Measurements from ENCODE around the gene HCRTR1. TPM values are rescaled to one million over a fixed set of nuclear protein-coding genes. Genes with fewer than 3 reads are reported as not detected.

HCRTR1 gene
- total and polyA plus RNA-seq, 2 donors (not counting 1 experiment from before 2014, with no cell fraction given), result not detected

DNA sequence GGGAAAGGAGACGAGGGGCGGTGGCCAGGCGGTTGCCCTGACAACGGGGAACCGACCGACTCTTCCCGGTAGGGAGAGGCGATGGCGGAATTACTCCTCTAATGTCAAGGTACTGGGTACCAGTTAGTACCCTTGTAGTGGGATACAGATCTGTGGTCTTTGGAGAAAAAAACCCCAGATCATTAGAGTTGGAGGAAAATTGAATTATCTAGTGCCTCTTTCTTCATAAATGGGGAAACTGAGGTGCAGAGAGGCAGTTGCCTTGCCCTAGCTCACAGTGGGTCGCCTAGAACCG is 27.7 kb downstream of the HCRTR1 start:
- peak overlapping the region; percentile 86 for H3K9ac ChIP-seq (ENCODE audit: insufficient read depth, low read length)
- DNase-seq (ENCODE audit: low read depth in 2 of 2), result no peak
- peak overlapping the region; percentile 42 to 92 (median 76) for H3K4me3 ChIP-seq (replicated peaks in 1 of 4; ENCODE audit: control extremely low read depth in 1 of 4, insufficient read depth in 1 of 4, low read depth in 3 of 4, low read length in 4 of 4)
- no peak for TF ChIP-seq EZH2 (IDR thresholded peaks at IDR 0.05; ENCODE audit: low read length, missing control alignments)
- TF ChIP-seq, protein P1, sequence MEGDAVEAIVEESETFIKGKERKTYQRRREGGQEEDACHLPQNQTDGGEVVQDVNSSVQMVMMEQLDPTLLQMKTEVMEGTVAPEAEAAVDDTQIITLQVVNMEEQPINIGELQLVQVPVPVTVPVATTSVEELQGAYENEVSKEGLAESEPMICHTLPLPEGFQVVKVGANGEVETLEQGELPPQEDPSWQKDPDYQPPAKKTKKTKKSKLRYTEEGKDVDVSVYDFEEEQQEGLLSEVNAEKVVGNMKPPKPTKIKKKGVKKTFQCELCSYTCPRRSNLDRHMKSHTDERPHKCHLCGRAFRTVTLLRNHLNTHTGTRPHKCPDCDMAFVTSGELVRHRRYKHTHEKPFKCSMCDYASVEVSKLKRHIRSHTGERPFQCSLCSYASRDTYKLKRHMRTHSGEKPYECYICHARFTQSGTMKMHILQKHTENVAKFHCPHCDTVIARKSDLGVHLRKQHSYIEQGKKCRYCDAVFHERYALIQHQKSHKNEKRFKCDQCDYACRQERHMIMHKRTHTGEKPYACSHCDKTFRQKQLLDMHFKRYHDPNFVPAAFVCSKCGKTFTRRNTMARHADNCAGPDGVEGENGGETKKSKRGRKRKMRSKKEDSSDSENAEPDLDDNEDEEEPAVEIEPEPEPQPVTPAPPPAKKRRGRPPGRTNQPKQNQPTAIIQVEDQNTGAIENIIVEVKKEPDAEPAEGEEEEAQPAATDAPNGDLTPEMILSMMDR (conservative IDR thresholded peaks at IDR 0.05 in 1 of 2, IDR thresholded peaks at IDR 0.05 in 1 of 2; ENCODE audit: low read depth in 1 of 2, low read length in 2 of 2), result no peak
- H3K36me3 ChIP-seq (ENCODE audit: control insufficient read depth, insufficient read depth, low read length), result no peaks in the 10 kb centered on the region
- no peaks in the 10 kb centered on the region for H3K9me3 ChIP-seq (ENCODE audit: control insufficient read depth, insufficient read depth, low read depth, low read length)
- H2AFZ ChIP-seq (ENCODE audit: low read length), result peak overlapping the region; percentile 87
- no peaks in the 10 kb centered on the region for H4K20me1 ChIP-seq (ENCODE audit: control insufficient read depth, extremely low read depth, insufficient read depth, low read length)
- no peaks in the 10 kb centered on the region for H3K27me3 ChIP-seq (ENCODE audit: control insufficient read depth, insufficient read depth, low read length)
- peak overlapping the region; percentile 96 for H3K27ac ChIP-seq (ENCODE audit: insufficient read depth, low read length)
- H3K4me2 ChIP-seq (ENCODE audit: extremely low read depth, insufficient read depth, low read length), result peak overlapping the region; percentile 96
- H3K4me1 ChIP-seq (ENCODE audit: control insufficient read depth, extremely low read depth, insufficient read depth, low read length), result peaks cover 5% of the 10 kb centered on the region
- H3K79me2 ChIP-seq (ENCODE audit: control insufficient read depth, insufficient read depth, low read length), result peaks cover 23% of the 10 kb centered on the region

GRCh38 chr1:31646259-31646960 is 28.9 kb downstream of the HCRTR1 start:
- no peaks in the 10 kb centered on the region for H3K27me3 ChIP-seq (ENCODE audit: control insufficient read depth, insufficient read depth, low read length)
- H4K20me1 ChIP-seq (ENCODE audit: control insufficient read depth, extremely low read depth, insufficient read depth, low read length), result no peaks in the 10 kb centered on the region
- no peak overlapping the region for H2AFZ ChIP-seq (ENCODE audit: low read length)
- H3K4me3 ChIP-seq (replicated peaks in 1 of 4; ENCODE audit: control extremely low read depth in 1 of 4, insufficient read depth in 1 of 4, low read depth in 3 of 4, low read length in 4 of 4), result no peak overlapping the region
- H3K36me3 ChIP-seq (ENCODE audit: control insufficient read depth, insufficient read depth, low read length), result no peaks in the 10 kb centered on the region
- H3K79me2 ChIP-seq (ENCODE audit: control insufficient read depth, insufficient read depth, low read length), result peaks cover 20% of the 10 kb centered on the region
- no peak overlapping the region for H3K4me2 ChIP-seq (ENCODE audit: extremely low read depth, insufficient read depth, low read length)
- no peaks in the 10 kb centered on the region for H3K9me3 ChIP-seq (ENCODE audit: control insufficient read depth, insufficient read depth, low read depth, low read length)
- DNase-seq (ENCODE audit: low read depth in 2 of 2), result no peak
- TF ChIP-seq EZH2 (IDR thresholded peaks at IDR 0.05; ENCODE audit: low read length, missing control alignments), result no peak
- TF ChIP-seq, protein P1 (conservative IDR thresholded peaks at IDR 0.05 in 1 of 2, IDR thresholded peaks at IDR 0.05 in 1 of 2; ENCODE audit: low read depth in 1 of 2, low read length in 2 of 2), result no peak
- H3K27ac ChIP-seq (ENCODE audit: insufficient read depth, low read length), result no peak overlapping the region
- H3K9ac ChIP-seq (ENCODE audit: insufficient read depth, low read length), result no peak overlapping the region
- peaks cover 5% of the 10 kb centered on the region for H3K4me1 ChIP-seq (ENCODE audit: control insufficient read depth, extremely low read depth, insufficient read depth, low read length)

GRCh38 chr1:31647106-31647505 is 29.6 kb downstream of the HCRTR1 start:
- DNase-seq (ENCODE audit: low read depth in 2 of 2), result peak in 1 of 2 donors; percentile 86
- no peaks in the 10 kb centered on the region for H3K27me3 ChIP-seq (ENCODE audit: control insufficient read depth, insufficient read depth, low read length)
- H3K36me3 ChIP-seq (ENCODE audit: control insufficient read depth, insufficient read depth, low read length), result peaks cover 1% of the 10 kb centered on the region
- H3K9me3 ChIP-seq (ENCODE audit: control insufficient read depth, insufficient read depth, low read depth, low read length), result no peaks in the 10 kb centered on the region
- H3K4me3 ChIP-seq (replicated peaks in 1 of 4; ENCODE audit: control extremely low read depth in 1 of 4, insufficient read depth in 1 of 4, low read depth in 3 of 4, low read length in 4 of 4), result no peak overlapping the region
- TF ChIP-seq EZH2 (IDR thresholded peaks at IDR 0.05; ENCODE audit: low read length, missing control alignments), result no peak
- TF ChIP-seq, protein P1 (conservative IDR thresholded peaks at IDR 0.05 in 1 of 2, IDR thresholded peaks at IDR 0.05 in 1 of 2; ENCODE audit: low read depth in 1 of 2, low read length in 2 of 2), result no peak
- no peak overlapping the region for H3K4me2 ChIP-seq (ENCODE audit: extremely low read depth, insufficient read depth, low read length)
- H3K27ac ChIP-seq (ENCODE audit: insufficient read depth, low read length), result no peak overlapping the region
- no peak overlapping the region for H3K9ac ChIP-seq (ENCODE audit: insufficient read depth, low read length)
- H4K20me1 ChIP-seq (ENCODE audit: control insufficient read depth, extremely low read depth, insufficient read depth, low read length), result no peaks in the 10 kb centered on the region
- H3K79me2 ChIP-seq (ENCODE audit: control insufficient read depth, insufficient read depth, low read length), result peaks cover 16% of the 10 kb centered on the region
- no peak overlapping the region for H2AFZ ChIP-seq (ENCODE audit: low read length)
- H3K4me1 ChIP-seq (ENCODE audit: control insufficient read depth, extremely low read depth, insufficient read depth, low read length), result peaks cover 5% of the 10 kb centered on the region

Measured in fibroblast of lung (primary cell).